PC-9 (cell line): Measurements from ENCODE around the gene JPT1.

ENCODE experiments used
- CTCF ChIP-seq: fragments of 200-600 bp; sonication (generic); conservative IDR thresholded peaks from 2 replicates; pipeline ENCODE4 v1.6.1; 2017; ENCODE audit warnings: mixed run types, antibody characterized with exemption, mild to moderate bottlenecking, moderate library complexity
- EZH2 ChIP-seq: fragments of 200-600 bp; sonication (generic); IDR thresholded peaks from 2 replicates; pipeline ENCODE4 v1.8.0; 2017; ENCODE audit warnings: antibody characterized with exemption, low read depth

DNA sequence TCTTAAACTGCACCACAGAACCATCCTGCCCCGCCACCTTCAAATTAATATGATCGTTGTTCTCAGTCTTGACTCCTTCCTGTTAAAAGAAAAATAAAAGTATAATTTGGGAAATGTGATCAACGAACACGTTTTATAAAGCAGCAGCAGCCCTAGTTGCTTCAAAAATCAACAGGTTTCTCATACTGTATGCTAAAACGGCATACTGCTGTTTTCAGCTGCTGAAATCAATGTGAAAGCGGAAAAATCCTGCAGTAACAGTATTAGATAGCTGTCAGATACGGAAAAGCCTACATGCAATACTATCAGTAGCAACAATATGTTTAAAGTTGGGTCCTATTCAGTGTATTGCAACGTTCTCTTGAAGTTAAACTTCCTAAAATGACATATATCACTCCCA is 26.8 kb upstream of the JPT1 start:
- TF ChIP-seq CTCF (no peak), EZH2 (no peak)
